HG03469 (cell line): ENCODE measurements around the gene MED19.
"Not testable (repeated sequence)": the region's sequence is repeated elsewhere in the genome, so short reads cannot be mapped to it uniquely, and the experiment has no call there.

ENCODE experiments used
- ATAC-seq: cut with Tn5 transposase; IDR thresholded peaks from one replicate; pipeline ENCODE4 v1.9.1; 2021; ENCODE audit warnings: mild to moderate bottlenecking, moderate library complexity, moderate number of reproducible peaks; ENCODE audit not compliant: unreplicated experiment

Gene MED19

DNA sequence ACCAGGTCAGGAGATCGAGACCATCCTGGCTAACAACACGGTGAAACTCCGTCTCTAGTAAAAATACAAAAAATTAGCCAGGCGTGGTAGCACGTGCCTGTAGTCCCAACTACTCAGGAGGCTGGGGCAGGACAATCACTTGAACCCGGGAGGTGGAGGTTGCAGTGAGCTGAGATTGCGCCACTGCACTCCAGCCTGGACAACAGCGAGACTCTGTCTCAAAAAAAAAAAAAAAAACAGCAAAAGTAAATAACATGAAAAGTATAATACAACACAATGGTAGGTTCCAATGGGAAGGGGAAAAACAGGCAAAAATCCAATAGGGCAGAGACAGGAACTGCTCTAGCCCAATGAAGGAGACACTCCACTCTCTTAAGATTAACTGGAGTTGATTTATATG lies 6.6 kb downstream of the MED19 start:
- not testable (repeated sequence) for ATAC-seq

DNA sequence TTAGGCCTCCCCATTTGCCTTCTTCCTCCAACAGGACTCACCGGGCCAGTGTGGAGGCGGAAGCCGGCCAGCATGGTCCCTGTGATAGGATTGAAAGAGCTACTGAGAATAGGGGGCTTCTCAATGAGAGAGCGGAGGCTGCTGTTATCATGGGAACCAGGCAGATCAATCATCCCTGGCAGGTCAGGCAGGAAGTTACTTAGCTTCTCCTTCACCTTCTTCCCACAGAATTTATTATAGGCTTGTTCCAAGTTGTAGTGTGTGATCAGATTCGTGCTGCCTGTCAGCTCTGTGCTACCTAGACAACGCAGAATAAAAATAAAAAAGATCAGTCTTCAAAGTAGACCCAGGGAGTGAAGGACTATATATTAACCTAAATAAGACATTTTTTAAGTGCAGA lies 7.1 kb downstream of the MED19 start:
- no peak for ATAC-seq

DNA sequence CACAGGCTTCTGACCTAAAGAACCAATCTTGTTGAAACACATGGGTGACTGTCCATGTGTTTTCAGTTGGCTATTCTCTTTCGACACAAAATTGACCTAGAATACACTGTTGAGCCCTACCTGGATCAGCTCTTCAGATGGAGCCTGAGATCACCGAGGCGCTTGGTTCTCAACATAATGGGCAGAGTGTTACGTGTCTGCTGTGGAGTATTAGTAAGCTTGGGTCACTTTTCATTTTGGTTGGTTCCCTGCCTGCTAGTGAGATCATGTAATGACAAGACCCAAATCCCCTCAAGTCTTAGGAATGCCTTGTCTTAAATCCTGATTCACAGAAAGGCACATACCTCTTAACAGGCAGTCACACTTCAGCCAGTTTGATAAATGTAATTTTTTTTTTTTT lies 8.7 kb downstream of the MED19 start:
- ATAC-seq, result no peak

DNA sequence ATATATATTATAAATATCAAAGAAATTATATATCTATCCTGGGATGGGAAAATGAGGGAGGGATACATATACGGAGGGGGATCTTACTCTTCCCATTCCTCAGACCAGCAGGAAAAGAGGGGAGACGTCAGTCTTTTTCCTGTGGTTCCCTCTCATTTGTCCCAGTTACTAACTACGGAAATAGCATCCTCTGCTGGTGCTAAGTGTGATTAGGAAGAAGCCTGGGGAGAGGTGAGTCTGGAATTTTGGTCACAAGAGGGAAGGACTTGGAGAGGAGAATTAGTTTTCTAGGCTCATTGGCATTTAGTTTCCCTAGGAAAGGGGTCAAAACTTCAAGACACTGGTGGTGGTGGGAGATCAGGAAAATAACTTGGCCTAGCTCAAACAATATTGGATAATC lies 11.6 kb downstream of the MED19 start:
- no peak for ATAC-seq

DNA sequence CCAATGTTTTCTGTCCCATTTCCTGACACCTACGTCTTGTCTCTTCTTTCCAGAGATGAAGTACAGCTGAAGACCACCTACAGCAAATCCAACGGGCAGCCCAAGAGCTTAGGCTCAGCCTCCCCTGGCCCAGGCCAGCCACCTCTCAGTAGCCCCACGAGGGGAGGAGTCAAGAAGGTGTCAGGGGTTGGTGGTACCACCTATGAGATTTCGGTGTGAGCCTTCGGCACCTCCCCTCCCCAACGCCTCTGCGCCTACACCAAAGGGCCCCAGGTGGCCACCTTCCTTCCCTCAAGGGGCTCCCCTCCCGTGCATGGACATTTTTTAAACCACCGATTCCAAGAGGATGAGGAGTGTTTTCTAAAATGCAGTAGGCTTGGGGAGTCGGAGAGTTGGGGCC lies 12.2 kb downstream of the MED19 start:
- no peak for ATAC-seq

DNA sequence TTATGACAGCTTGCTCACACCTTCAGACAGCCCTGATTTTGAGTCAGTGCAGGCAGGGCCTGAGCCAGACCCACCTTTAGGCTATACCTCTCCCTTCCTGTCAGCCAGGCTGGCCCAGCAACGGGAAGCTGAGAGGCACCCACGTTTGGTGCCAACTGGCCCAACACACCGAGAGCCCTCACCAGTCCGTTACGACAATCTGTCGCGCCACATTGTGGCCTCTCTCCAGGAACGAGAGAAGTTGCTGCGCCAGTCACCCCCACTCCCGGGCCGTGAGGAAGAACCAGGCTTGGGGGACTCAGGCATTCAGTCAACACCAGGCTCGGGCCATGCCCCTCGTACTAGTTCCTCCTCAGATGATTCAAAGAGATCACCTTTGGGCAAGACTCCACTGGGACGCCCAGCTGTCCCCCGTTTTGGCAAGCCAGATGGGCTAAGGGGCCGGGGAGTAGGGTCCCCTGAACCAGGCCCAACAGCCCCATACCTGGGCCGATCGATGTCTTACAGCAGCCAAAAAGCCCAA lies 13.1 kb downstream of the MED19 start:
- ATAC-seq, result no peak

DNA sequence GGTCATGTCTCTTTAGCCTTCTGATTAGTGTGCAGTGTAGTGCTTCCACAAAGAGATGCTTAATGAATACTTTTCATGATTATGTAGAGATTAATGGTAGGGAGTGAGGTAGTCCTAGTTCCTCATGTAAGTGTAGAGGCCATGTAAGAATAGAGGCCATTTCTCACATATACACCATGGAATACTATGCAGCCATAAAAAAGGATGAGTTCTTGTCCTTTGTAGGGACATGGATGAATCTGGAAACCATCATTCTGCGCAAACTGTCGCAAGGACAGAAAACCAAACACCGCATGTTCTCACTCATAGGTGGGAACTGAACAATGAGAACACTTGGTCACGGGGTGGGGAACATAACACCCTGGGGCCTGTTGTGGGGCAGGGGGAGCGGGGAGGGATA lies 21.5 kb downstream of the MED19 start:
- ATAC-seq, result not testable (repeated sequence)

DNA sequence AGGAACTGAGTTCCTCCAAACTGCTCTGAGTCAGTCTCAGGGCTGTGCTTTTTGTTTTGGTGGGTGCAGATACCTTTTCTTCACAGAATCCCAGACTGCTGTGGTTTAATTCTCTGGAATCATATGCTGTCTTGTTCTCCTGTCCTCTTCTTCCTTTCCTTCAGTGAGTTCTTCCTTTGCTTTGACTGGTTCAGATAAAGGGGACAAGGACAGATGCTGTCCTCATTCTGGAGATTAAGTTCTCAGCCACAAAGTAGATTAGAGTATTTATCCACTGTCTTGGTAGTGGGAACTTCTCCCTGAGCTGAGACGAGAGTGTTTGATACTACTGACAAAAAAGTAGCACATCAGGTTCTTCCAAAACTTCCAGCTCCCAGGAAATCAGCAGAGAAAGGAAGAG lies 30.8 kb downstream of the MED19 start:
- ATAC-seq, result no peak

DNA sequence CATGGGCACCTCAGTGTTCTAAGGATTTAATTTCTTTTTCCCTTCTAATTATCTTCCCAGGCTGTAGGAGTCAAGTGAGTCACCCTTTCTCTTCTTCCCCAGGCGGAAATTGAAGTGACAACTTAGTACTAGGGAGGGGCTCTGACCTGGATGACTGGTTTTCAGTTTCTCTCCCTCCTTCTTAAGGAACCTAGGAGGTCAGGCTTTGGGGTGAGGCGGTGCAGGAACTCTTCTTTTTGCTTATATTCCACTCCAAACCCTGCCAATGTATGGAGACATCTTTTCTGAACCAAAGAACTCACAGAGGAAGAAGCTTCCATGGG lies 31.5 kb downstream of the MED19 start:
- ATAC-seq, result no peak

DNA sequence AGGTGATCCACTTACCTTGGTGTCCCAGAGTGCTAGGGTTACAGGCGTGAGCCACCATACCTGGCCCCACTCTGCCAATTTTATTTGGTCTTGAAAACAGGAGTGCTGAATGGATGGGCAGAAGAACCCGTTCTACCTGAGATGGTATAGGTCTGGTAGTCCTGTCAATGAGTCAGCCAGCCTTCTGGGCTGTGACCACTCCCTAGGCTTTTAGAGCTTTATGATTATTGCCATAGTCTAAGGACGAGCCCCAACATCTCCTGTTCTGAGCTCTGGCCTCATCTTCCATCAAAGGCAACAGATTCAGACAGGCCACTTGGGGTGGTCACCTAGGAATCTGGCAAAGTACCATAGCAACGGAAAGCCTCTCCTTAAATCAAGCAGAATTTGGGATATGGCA lies 32.6 kb downstream of the MED19 start:
- no peak for ATAC-seq

DNA sequence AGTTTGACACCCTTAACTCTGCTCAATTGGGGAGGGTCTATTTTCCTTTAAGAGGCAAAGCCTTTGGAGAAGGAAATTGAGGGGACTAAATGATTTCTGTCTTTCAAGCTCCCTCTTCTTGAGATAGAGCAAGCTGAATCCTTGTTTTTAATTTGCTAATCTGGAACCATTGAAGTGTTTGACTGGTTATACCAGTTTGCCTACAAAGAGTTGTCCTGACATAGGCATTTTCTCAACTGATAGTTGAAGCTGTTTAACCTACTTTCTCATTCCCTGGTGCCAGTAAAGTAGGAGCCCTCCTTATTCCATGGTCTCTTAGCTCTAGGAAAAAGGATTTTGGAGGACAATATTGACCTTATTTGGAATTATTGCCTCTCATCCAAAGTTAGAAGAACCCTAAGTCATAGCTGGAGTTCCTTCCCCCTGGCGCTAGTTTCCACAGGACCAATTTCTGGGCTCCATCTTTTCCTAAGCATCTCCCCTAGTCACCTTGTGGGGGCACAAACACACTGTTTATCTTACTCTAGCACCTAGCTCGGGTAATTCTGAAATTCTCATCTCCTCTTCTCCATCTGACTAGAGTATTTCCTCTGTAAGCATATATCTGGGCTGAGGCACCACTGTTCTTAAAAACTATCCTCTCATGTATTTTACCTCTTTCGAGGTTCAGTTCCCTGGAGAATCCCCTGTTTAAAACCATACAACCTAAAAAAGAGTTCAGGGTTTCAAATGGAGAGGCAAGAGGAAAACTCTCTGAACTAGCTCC lies 36.7 kb downstream of the MED19 start:
- ATAC-seq, result no peak

DNA sequence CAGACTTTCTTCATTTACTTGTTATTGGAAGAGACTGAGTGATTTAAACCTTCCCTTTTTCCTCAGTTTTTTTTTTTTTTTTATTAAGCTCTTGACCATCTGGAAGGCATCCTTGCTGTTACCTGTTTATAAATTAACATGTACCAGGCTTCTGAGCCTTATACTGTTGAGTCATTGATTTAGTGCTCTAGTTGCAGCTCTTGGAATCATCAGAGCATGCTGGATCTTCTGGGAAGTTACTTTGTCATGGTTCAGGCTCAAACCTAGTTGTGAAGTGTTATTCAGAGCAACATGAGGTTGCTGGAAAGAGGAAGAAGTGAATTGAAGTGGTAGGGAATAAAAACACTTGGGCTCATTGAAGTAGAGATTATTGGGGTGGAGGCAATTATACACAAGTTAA lies 37.8 kb downstream of the MED19 start:
- no peak for ATAC-seq

DNA sequence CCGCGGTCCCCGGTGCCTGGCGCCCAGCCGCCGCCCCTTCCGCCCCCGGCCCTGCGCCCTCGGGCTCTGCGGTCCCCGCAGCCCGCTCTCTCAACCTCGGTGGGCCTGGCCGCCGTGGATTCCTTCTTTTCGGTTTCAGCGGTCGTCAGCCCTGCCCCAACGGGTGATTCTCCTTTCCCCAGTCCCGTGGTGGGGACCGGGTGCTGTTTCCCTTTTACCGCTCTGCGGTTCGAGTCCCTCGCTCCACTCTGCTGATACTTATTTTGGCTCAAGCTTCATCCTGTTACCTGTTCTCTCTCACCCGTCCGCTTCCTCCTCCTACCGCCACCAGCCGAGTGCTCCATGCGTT lies 43.6 kb downstream of the MED19 start:
- no peak for ATAC-seq

DNA sequence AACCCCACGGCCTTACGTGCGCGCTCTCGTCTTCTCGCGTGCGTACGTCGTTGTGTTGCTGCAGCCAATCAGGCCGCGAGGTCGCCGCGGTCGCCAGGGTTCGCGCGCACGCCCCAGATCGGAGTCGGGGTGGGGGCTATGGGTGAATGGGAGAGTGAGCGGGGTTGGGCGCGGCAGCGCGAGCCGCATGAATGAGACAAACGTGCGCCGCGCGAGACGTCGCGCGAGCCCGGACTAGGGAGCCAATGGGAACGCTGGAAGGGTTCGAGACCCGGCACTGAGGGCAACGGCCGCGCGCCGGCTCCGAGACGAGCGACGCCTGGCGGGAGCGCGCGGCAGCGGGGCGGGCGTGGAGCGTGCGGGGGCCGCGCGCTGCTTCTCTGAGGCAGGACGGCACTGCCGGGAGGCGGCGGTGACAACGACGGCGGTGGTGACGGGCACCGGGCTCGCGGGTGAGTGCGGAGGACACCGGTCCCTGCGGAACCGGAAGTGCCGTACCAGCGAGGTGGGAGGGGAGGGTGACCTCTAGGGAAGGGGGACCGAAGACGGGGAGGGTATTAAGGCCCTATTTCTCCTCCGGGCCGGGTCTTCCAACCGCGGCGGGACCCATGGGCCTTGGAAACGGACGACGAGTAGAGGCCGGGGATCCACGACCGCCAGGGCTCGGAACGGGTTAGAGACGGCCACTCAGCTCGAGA lies 44.1 kb downstream of the MED19 start, which contains the start of gene ZDHHC5:
TSS of gene ZDHHC5 (plus strand) at position 379 of the 698 bp plus-strand sequence. CDS start 4,977 bp downstream, outside the sequence.
- peak; percentile 78 for ATAC-seq

DNA sequence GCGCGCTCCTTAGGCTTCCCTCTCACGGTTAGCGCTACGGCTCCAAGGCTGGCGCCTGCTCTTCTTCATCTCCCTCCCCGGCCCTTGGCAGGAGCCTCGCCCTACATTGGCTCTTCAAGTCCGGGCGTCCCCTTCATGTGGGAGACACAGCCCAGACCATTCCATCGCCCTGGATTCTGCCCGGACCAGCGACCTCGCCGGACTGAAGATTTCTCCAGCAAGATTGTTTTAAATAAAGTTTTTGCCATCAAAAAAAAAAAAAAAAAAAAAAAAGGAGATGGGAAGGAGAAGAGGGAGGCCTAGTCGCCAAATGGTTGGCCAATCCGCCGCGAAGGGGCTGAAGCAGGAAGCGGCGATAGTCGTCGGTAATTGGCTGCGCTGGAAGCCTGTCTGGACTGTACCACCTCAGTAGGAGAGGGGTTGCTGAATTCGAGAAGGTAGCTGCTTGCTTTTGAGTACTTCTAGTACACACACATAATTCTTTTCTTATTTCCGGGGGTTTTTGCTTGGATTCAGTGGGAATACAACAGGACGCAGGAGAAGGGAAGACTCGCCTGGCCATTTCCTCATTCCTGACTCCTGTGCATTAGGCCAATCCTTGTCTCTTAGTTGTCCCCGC lies 44.8 kb downstream of the MED19 start:
- ATAC-seq, result peak; percentile 43

DNA sequence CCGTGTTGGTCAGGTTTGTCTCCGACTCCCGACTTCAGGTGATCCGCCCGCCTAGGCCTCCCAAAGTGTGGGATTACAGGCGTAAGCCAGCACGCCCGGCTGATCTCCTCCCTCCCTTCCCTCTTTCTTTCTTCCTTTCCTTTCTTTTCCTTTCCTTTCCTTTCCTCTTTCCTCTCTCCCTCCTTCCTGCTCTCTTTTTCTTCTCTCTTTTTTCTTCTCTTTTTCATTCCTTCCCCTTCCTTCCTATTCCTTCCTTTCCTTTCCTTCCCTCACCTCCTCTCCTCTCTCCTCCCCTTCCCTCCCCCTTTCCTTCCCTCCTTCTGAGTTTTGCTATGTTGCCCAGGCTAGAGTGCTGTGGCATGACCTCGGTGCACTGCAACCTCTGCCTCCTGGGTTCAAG lies 48.0 kb downstream of the MED19 start:
- ATAC-seq, result no peak

DNA sequence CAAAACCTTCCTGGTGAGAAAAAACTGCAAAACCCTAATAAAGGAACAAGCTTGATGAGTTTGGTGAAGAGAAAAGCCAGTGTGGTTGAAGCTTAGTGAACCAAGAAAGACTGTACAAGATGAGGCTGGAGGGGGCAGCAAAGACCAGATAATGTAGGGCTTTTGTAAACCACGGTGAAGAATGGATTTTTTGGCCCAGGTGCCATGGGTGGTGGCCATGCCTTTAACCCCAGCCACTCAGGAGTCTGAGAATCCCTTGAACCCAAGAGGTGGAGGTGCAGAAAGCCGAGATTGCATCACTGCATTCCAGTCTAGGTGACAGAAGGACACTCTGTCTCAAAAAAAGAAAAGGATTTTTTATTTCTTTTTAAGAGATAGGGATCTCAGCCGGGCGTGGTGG lies 49.1 kb downstream of the MED19 start:
- no peak for ATAC-seq

DNA sequence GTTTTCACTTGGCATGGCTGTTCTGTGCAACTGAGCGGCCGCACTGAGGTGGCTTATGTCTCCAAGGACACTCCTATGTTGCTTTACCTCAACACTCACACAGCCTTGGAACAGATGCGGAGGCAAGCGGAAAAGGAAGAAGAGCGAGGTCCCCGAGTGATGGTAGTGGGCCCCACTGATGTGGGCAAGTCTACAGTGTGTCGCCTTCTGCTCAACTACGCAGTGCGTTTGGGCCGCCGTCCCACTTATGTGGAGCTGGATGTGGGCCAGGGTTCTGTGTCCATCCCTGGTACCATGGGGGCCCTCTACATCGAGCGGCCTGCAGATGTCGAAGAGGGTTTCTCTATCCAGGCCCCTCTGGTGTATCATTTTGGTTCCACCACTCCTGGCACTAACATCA lies 52.3 kb downstream of the MED19 start:
- no peak for ATAC-seq

DNA sequence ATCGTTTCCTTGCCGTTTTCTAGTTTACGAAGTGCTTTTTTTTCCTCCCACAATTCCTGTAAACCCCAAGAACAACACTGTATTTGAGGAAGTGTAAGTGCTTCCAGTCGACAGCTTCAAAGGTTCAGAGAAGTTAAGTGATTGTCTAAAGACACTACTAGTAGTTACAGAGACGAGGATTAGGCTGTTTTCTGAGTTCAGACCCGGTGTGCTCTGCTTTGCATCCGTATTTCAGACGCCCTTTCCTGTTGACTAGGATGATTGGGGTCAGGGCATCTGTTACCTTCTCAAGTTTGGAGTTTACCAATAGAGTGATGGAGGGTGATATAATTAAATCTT lies 54.0 kb downstream of the MED19 start:
- ATAC-seq, result no peak

DNA sequence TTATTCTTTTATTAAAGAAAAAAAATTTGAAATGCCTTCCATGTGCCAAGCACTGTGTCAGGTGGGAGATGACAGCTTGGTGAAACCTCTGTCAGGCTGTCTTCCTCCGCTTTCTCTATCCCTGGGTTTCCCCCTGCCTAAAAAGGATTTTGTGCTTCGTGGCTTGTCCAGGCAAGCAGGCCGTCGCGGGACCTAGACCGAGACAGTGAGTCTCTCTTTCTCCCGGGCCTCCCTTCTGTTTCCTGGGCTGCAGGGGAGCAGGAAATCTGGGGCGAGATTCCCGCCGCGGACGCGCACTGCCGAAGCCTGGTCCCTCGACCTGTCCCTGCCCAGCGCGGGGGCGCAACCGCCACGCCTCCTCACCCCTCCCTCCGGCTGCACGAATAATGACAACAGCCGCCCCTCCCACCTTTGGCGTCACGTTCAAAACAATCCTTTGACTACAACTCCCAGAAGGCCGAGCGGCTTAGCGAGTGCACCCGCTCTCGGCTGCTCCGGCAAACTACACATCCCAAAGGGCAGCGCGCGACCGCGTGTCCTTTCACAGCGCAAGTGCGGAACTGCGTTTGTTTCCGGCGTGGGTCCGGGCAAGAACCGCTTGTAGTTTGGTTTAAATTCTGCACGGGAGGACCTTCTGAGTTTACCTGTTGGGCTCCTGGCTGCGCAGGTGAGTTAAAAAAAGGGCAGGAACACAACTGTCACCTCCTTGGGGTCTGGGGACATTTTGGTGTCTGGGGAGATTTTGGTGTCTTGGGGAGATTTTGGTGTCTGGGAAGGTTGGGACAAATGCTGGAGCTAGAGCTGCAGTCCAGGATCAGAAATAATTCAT lies 54.6 kb downstream of the MED19 start, which contains the start of gene CLP1:
TSS of gene CLP1 (plus strand) at position 569 of the 829 bp plus-strand sequence. CDS start 1,715 bp downstream, outside the sequence.
- ATAC-seq, result peak; percentile 99

DNA sequence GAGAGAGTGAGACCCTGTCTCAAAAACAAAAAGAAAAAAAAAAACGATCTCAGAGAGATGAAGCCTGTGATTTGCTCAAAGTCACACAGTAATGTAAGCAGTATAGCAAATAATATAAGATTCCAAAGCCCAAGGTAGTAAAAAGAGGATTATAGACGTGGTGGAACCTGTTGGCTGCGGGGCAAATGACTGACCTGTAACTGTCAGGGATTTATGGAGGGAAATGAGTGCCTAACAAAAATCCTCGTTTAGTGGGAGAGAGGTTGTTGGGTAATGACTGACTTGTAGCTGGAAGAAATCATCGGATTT lies 55.2 kb downstream of the MED19 start:
- ATAC-seq, result no peak
